Measurements from ENCODE around the gene ACTG1. TPM values are rescaled to one million over a fixed set of nuclear protein-coding genes. Genes with fewer than 3 reads are reported as not detected.

Gene ACTG1
- total and polyA plus RNA-seq, 7 donors: 150 to 620 (median 405) TPM

DNA sequence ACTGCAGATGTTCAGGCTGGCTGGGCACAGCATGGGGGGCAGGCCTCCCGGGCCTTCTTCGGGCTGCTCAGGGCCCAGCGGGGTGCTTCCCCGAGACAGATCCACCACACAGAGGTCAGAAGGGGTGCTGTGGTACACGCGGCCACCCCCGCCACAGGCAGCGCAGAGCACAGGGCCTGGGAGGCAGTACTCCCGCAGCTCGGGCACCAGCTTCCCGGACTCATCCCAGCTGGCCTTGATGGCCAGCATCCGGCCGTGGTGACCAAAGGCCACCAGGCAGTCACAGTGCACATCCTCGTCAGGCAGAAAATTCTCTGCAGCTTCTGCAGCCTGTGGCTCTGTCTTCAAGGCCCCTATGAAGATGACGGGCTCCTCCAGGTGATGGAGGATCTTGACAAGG is 37.7 kb upstream of the ACTG1 start:
- Histone ChIP-seq H3K27ac (no peak overlapping the region), H3K4me3 (no peak overlapping the region), H3K36me3 (ENCODE audit: insufficient read depth in 1 of 2, low read depth in 1 of 2) (peaks cover 0 to 53% of the 10 kb centered on the region in 2 donors), H3K9me3 (no peaks in the 10 kb centered on the region), H3K4me1 (peaks cover 22% of the 10 kb centered on the region), H3K27me3 (ENCODE audit: insufficient read depth in 3 of 3, low read length in 2 of 3) (no peaks in the 10 kb centered on the region)
- TF ChIP-seq, protein P1, sequence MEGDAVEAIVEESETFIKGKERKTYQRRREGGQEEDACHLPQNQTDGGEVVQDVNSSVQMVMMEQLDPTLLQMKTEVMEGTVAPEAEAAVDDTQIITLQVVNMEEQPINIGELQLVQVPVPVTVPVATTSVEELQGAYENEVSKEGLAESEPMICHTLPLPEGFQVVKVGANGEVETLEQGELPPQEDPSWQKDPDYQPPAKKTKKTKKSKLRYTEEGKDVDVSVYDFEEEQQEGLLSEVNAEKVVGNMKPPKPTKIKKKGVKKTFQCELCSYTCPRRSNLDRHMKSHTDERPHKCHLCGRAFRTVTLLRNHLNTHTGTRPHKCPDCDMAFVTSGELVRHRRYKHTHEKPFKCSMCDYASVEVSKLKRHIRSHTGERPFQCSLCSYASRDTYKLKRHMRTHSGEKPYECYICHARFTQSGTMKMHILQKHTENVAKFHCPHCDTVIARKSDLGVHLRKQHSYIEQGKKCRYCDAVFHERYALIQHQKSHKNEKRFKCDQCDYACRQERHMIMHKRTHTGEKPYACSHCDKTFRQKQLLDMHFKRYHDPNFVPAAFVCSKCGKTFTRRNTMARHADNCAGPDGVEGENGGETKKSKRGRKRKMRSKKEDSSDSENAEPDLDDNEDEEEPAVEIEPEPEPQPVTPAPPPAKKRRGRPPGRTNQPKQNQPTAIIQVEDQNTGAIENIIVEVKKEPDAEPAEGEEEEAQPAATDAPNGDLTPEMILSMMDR (IDR thresholded peaks at IDR 0.05): no peak
- intact Hi-C loops (cut with DNase I): loop anchor here in 1 of 2 donors (5.0 kb wide), 1 partner anchor 33 kb away; no protein-coding TSS in a partner anchor
- DNase-seq: peak in 1 of 2 donors; percentile 43
- WGBS, 3 donors: 91 to 93% (median 91%) methylated on average over 13 to 15 of the region's 15 CpGs
- no peak for ATAC-seq

DNA sequence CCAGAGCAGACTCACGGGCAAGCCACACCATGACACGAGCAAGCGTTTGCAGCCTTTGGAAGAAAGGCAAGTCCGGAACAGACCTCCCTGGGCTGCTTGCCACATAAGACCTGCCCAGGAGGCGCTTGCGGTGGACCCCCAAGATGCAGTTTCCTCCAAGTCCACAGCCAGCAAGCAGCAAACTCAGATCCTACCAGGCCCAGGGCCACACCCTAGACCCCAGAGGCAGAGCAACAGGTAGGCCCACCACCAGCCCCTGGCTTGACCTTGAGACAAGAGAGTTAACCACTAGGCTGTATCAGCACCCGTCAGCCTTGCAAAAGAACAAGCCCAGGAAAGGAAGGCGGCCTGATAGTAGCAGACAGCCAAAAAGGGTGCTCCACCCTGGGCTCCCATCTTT is 37.2 kb upstream of the ACTG1 start:
- DNase-seq (peak in 1 of 2 donors; percentile 39), ATAC-seq (no peak)
- H3K36me3 ChIP-seq (ENCODE audit: insufficient read depth in 1 of 2, low read depth in 1 of 2): peaks cover 0 to 57% of the 10 kb centered on the region in 2 donors
- H3K9me3 ChIP-seq: no peaks in the 10 kb centered on the region
- no peaks in the 10 kb centered on the region for H3K27me3 ChIP-seq (ENCODE audit: insufficient read depth in 3 of 3, low read length in 2 of 3)
- intact Hi-C loops (cut with DNase I): loop anchor here in 1 of 2 donors (5.0 kb wide), 1 partner anchor 33 kb away; no protein-coding TSS in a partner anchor
- TF ChIP-seq, protein P1 (IDR thresholded peaks at IDR 0.05): no peak
- 93 to 95% (median 94%) methylated on average over 8 of the region's 8 CpGs for WGBS, 3 donors
- no peak overlapping the region for H3K4me3 ChIP-seq
- H3K4me1 ChIP-seq: peaks cover 21% of the 10 kb centered on the region
- no peak overlapping the region for H3K27ac ChIP-seq

DNA sequence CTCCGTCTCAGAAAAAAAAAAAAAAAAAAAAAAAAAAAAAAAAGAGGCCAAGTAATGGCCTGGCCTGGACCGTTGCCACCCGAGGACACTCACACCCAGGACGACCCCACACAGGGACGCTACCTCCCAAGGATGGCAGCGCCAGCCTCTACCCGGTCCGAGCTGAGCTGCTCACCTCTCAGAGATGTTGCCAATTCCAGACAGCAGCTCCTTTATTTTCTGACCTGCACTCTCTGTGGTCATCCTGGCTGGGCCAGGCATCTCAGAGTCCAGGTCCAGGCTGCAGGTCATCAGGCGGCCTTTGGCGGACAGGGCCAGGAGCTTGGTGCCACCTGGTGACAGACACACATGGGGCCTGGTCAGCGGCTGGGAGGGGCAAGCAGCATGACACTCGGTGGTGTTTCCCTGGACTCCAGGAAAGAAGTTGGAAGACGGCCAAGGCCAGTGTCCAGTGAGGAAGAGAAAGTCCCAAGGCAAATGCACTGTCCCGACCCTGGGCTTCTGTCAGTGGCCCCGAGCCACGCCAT is 36.5 kb upstream of the ACTG1 start:
- H3K4me3 ChIP-seq: no peak overlapping the region
- H3K27ac ChIP-seq: no peak overlapping the region
- no peaks in the 10 kb centered on the region for H3K27me3 ChIP-seq (ENCODE audit: insufficient read depth in 3 of 3, low read length in 2 of 3)
- 70 to 84% (median 76%) methylated on average over 15 to 16 of the region's 16 CpGs for WGBS, 3 donors
- DNase-seq (peak in 1 of 2 donors; percentile 58), ATAC-seq (no peak)
- peaks cover 19% of the 10 kb centered on the region for H3K4me1 ChIP-seq
- H3K9me3 ChIP-seq: no peaks in the 10 kb centered on the region
- peaks cover 0 to 65% of the 10 kb centered on the region in 2 donors for H3K36me3 ChIP-seq (ENCODE audit: insufficient read depth in 1 of 2, low read depth in 1 of 2)
- intact Hi-C loops (cut with DNase I): no loop called here
- TF ChIP-seq, protein P1 (IDR thresholded peaks at IDR 0.05): no peak

DNA sequence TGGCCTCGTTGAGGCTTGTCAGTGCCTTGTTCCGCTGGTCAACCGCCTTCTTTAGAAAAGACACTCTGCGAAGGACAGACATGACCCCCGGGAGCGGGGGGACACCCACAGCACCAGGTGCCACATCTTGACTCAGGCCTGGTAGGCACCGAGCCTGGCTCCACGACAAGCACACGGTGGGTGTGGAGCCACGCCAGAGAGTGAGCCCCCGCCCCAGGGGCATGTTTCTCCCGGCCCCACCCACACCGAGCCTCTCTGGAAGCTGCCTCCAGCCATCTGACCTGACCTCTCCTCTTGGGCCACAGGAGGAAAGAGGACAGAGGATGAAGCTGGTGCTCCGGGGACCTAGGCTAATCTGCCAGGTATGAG is 35.0 kb upstream of the ACTG1 start:
- DNase-seq (no peak), ATAC-seq (no peak)
- Histone ChIP-seq H3K27me3 (ENCODE audit: insufficient read depth in 3 of 3, low read length in 2 of 3) (no peaks in the 10 kb centered on the region), H3K36me3 (ENCODE audit: insufficient read depth in 1 of 2, low read depth in 1 of 2) (peaks cover 6 to 80% of the 10 kb centered on the region in 2 donors), H3K27ac (no peak overlapping the region), H3K9me3 (no peaks in the 10 kb centered on the region), H3K4me1 (peaks cover 9% of the 10 kb centered on the region), H3K4me3 (no peak overlapping the region)
- TF ChIP-seq, protein P1 (IDR thresholded peaks at IDR 0.05): no peak
- intact Hi-C loops (cut with DNase I): no loop called here
- WGBS, 3 donors: 85 to 86% (median 86%) methylated on average over 13 to 14 of the region's 14 CpGs

All from psoas muscle (tissue), 8 donors.